HG03521 (cell line): ENCODE results near the gene MED25.

Experiments
- ATAC-seq: cut with Tn5 transposase; IDR thresholded peaks from one replicate; pipeline ENCODE4 v1.9.1; 2021; ENCODE audit warnings: mild to moderate bottlenecking, moderate library complexity; ENCODE audit not compliant: unreplicated experiment

Gene MED25

GRCh38 chr19:49869484-49870308 lies 51.6 kb downstream of the MED25 start:
- ATAC-seq = peak; percentile 59

GRCh38 chr19:49870309-49870901 lies 52.3 kb downstream of the MED25 start:
- no peak for ATAC-seq

GRCh38 chr19:49871349-49871985 lies 53.4 kb downstream of the MED25 start:
- no peak for ATAC-seq

GRCh38 chr19:49872245-49873128 lies 54.4 kb downstream of the MED25 start:
- no peak for ATAC-seq

- no peak for ATAC-seq
Observed at GRCh38 chr19:49873129-49873521, 55.0 kb downstream of the MED25 start.

- ATAC-seq = no peak
Observed at GRCh38 chr19:49873834-49874233, 55.7 kb downstream of the MED25 start.

GRCh38 chr19:49874503-49875157 lies 56.5 kb downstream of the MED25 start:
- ATAC-seq = no peak

GRCh38 chr19:49875177-49875576 lies 57.1 kb downstream of the MED25 start:
- no peak for ATAC-seq

- no peak for ATAC-seq
Observed at GRCh38 chr19:49875857-49876421, 57.9 kb downstream of the MED25 start.

- ATAC-seq = peak; percentile 41
Observed at GRCh38 chr19:49876422-49877019, 58.4 kb downstream of the MED25 start.

- peak; percentile 52 for ATAC-seq
Observed at GRCh38 chr19:49877020-49877878, 59.2 kb downstream of the MED25 start, which contains the start of the genes AKT1S1 and TBC1D17. Gene AKT1S1 (minus strand): TSS chr19:49877355. CDS start chr19:49873295, 4,060 bp downstream. Gene TBC1D17 (plus strand): TSS chr19:49877702. CDS start chr19:49877724, 22 bp downstream.

GRCh38 chr19:49877879-49878743 lies 60.0 kb downstream of the MED25 start:
- peak; percentile 46 for ATAC-seq

GRCh38 chr19:49878744-49879070 lies 60.6 kb downstream of the MED25 start:
- no peak for ATAC-seq

GRCh38 chr19:49879243-49879963 lies 61.3 kb downstream of the MED25 start:
- no peak for ATAC-seq

GRCh38 chr19:49880162-49880869 lies 62.2 kb downstream of the MED25 start:
- ATAC-seq = no peak

- ATAC-seq = no peak
Observed at GRCh38 chr19:49881186-49881585, 63.1 kb downstream of the MED25 start.
